Skin epidermis (tissue), 12 donors: ENCODE data around the gene NDC1.
"Not testable (repeated sequence)": the region's sequence is repeated elsewhere in the genome, so short reads cannot be mapped to it uniquely, and the experiment has no call there.

Experiments
- H3K27ac ChIP-seq, 21 experiments: fragments of 200-600 bp; sonication (generic) in 11 of 21; one replicate each; pipeline ENCODE4 v1.5.0; 2020; ENCODE audit warnings: mild to moderate bottlenecking in 3 of 21, inconsistent platforms in 2 of 21, moderate library complexity in 2 of 21
- H3K4me3 ChIP-seq, 7 experiments: fragments of 200-600 bp; sonication (generic) in 2 of 7; one replicate each; pipeline ENCODE4 v1.5.0; 2020; ENCODE audit warnings: inconsistent platforms in 2 of 7, mild to moderate bottlenecking in 2 of 7, moderate library complexity in 1 of 7

The NDC1 gene

DNA sequence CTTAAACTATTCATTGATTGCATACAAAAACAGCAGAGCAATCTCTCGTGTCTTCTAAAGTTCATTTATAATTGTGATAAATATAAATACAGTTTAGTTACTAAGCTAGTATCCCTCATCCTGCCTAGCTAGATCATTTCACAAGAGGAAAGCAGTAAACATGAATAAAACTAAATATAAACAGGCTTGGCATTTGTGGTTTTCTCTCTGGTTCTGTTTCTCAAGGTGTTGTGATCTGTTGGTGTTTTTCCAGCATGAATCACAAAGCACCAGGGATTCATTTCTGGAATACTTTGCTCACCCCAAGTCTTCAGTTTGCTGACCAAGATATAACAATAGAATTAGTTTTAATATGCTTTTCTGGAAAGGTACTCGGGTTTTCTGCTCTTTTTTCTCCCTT lies 66.4 kb downstream of the NDC1 start:
- no peak overlapping the region for H3K27ac ChIP-seq
- H3K4me3 ChIP-seq = no peak overlapping the region

DNA sequence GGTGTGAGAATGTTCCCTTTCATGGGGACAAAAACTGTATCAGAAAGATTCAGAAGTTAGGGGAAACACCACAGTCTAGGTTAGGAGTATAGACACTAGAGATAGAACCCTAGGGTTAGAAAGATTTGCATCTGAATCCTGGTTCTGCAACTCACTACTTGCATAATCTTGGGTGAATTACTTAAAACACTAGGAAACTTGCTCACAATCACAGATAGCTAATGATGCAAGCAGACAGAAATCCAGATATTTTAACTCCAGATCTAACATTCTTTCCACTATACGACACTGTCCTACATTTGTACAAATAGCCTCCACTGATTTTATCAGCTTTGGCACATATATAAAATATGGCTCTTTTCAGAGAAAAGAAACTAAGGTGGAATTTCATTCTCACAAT lies 68.3 kb downstream of the NDC1 start:
- Histone ChIP-seq H3K4me3 (no peak overlapping the region), H3K27ac (no peak overlapping the region)

DNA sequence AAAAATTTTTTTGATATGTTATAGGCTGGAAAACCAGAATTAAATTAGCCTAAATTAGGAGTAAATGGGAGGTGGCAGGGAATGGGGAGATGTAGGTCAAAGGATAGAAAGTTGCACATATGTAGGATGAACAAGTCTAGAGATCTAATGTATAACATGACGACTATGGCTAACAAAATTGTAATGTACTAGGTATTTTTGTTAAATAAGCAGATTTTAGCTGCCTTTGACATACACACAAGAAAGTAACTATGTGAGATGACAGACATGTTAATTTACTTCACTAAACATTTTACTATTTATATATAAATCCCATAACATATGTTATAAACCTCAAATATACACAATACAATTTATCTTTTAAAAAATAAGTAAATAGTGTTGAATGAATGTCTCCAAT lies 68.9 kb downstream of the NDC1 start:
- H3K4me3 ChIP-seq = no peak overlapping the region

DNA sequence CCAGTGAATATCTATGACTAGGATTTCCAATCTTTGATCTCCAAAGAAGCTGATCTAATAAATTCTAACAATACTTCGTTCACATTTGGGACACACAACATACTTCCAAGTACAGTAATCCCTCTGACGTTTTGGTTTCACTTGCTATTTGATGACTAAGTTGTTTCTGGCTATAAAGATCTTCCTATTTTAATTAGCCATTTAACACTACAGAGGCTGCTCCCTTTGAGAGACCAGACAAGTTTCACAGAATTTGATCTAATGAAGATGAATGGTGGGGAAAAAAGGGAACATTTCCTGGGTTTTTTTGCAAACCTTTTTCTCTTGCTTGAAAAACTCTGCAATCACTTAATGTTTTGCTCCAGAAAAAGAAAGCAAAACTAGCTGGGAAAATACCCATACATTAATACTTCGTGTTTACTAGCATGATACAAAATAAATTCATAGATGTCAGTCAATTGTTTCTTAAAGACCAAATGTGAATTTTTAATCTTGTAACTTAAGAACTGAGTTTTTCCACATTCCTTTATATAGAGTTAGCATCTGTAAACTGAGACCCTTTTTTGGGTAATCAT lies 71.2 kb downstream of the NDC1 start:
- H3K27ac ChIP-seq = peak overlapping the region in 8 of 21 experiments; percentile 19 to 66 (median 38)
- H3K4me3 ChIP-seq = peak overlapping the region in 1 of 7 experiments; percentile 8

More for the DNA sequence above, 68.9 kb downstream of the NDC1 start:
- no peak overlapping the region for H3K27ac ChIP-seq

DNA sequence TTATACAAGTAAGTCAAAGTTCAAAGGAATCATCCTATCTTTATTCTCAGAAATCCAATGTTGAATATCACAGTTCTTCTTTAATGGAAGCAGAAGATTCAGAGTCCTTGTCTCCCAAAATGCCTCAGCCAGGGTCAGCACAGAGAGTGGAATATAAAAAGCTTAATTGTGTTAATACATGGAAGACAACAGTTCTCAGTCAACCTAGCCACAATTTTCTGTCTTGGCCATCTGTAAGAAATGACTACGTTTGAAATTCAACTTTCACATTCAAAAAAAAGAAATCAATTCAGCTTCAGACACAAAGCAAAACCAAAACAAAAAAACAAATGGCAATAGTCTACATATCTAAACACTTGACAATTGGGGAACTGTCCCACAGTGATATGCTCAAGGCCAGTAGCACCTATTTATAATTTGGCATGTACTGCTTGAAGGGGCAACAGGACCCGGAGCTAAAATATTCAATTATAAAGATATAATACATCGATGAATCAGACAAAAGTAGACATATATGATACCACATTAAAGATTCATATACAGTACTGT lies 71.8 kb downstream of the NDC1 start:
- Histone ChIP-seq H3K4me3 (no peak overlapping the region), H3K27ac (peak overlapping the region in 7 of 21 experiments; percentile 19 to 66 (median 46))

DNA sequence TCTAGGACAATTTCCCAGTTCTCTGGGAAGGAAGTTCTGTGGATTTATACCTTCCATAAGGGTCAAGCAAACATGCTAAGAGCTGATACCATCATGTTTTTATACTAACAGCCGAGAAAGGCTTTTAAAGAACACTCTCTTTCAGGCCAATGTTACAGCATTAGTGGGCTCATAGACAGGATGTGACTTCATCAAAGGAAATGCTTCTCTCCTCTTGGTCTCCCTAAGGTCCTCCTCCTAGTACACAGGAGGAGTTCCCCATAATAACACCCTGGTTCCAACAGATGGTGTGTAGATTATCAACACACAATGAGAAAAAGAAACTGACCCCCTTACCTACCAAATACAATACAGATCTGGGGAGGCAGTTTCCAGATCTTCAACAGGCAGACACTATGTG lies 72.4 kb downstream of the NDC1 start:
- Histone ChIP-seq H3K4me3 (no peak overlapping the region), H3K27ac (peak overlapping the region in 5 of 21 experiments; percentile 3 to 66 (median 55))

DNA sequence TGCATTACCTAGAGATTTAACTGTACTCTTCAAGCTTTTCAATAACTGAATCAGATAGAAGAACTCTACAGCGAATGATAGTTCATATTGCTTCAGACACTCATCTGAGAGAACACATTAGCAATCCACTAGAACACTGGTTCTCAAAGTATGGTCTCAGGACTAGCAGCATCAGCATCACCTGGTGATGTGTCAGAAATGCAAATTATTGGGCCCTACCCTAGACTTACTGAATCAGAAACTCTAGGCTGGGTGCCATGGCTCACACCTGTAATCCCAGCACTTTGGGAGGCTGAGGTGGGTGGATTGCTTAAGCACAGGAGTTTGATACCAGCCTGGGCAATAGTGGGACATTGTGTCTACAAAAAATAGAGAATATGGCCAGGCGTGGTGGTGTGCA lies 74.2 kb downstream of the NDC1 start:
- H3K4me3 ChIP-seq = no peak overlapping the region
- no peak overlapping the region for H3K27ac ChIP-seq

DNA sequence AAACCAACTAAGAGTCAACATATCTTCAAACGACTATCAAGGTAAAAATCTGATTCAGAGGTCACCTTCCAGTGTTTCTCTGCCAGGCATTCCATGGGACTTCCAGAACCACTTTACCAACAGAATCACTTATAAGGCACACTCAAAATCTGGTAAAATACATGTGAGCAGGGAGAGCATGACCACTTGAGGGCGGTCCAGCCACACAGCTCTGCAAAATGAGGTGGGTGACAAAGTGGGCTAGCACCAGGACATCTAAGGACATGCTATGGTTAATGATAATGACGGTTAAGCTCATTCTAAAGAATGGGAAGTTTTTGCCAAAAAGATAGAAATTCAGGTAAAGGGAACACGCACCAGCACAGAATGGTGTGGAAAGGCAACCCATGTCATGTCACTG lies 74.6 kb downstream of the NDC1 start:
- Histone ChIP-seq H3K27ac (no peak overlapping the region), H3K4me3 (no peak overlapping the region)

DNA sequence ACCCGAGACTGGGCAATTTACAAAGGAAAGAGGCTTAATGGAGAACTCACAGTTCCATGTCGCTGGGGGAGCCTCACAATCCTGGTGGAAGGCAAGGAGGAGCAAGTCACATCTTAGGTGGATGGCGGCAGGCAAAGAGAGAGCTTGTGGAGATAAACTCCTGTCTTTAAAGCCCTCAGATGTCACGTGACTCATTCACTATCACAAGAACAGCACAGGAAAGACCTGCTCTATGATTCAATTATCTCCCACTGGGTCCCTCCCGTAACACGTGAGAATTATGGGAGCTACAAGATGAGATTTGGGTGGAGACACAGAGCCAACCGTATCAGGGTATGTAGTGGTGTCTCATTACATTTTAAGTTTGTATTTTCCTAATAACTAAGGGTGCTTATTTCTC lies 77.6 kb downstream of the NDC1 start:
- not testable (repeated sequence) for H3K4me3 ChIP-seq, H3K27ac ChIP-seq

DNA sequence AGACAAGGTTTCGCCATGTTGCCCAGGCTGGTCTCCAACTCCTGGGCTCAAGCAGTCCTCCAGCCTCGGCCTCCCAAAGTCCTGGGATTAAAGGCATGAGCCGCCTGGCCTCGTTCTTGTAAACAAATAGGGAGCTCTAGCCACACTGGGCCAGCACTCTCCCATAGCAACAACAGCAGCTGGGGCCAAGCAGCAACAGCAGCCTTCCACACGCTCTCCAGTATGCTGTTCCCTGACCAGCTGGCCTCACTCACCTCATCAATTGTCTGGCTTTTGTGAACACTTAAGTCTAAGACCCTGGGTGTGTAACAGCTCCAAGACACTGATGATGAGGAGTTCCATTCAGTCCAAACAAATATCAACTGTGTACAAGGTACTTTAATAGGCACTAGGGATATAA lies 82.2 kb downstream of the NDC1 start:
- no peak overlapping the region for H3K4me3 ChIP-seq

DNA sequence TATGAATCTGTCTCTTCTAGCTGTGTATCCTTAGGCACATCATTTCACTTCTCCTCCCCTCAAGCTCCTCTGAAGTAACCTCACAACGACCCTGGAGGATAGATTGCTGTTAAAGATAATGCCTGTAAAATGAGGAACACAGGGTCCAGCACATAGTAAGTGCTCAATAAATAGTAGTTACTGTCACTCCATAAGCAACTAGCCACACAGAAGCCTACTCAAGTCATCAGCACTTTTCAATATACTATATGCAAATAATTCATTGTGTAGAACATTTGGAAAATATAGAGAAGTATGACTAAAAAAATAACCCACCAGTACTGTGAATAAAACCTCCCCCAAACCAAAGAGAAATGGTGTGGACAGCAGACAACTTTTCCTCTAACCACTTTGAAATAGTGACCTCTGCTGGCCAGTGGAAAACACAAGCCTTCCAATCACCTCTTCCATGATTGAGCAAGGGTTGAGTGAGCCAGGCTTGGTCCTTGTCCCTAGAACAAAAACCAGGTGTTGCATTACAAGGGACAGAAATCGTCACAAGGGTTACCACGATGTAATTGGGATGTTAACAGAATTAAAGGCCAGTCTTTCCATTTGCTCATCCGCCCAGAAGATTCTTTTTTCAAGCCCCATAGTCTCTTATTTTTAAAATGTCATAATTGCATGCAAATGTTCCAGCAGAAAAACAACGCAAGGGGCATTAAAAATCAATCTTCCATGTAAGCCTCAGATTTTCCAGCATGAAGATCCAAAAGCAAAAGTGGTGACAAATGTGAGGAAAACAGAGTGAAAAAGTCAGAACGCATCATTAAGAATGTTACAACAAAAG lies 83.4 kb downstream of the NDC1 start:
- H3K4me3 ChIP-seq = no peak overlapping the region
- H3K27ac ChIP-seq = no peak overlapping the region

More for the DNA sequence above, 82.2 kb downstream of the NDC1 start:
- no peak overlapping the region for H3K27ac ChIP-seq

DNA sequence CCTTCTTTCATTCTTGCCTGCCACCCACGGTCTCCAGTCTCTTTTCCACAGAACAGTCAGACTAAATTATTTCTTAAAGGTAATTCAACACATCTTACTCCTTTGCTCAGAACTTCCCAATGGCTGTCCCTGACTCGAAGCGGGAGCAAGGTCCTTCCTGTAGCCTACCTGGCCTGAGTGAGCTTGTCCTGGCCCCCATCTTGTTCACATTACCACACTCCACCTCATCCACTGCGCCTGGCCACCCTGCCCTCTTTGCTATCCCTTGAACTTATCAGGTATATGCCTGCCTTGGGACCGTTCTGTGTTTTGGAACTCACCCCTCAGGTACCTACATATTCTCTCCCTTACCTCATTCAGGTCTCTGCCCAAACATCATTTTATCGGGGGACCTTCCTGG lies 85.8 kb downstream of the NDC1 start:
- H3K27ac ChIP-seq = no peak overlapping the region
- no peak overlapping the region for H3K4me3 ChIP-seq

DNA sequence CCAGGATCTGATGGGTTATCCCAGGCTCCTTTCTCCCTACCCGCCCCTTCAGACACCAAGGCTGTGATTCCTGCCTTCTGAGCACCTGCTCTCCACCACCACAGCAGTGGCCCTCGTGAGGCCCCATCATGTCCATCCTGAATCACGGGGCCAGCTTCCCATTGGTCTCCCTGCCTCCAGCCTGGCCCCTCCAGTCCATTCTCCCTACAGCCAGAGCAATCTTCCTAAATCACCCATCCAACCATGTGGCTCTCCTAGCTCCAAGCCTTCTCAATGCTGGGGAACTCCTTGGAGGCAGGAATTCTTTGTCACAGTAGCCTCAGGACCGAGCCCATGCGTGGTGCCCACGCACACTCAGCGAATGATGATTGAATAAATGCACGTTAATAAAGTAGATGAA lies 90.3 kb downstream of the NDC1 start:
- Histone ChIP-seq H3K27ac (no peak overlapping the region), H3K4me3 (no peak overlapping the region)

DNA sequence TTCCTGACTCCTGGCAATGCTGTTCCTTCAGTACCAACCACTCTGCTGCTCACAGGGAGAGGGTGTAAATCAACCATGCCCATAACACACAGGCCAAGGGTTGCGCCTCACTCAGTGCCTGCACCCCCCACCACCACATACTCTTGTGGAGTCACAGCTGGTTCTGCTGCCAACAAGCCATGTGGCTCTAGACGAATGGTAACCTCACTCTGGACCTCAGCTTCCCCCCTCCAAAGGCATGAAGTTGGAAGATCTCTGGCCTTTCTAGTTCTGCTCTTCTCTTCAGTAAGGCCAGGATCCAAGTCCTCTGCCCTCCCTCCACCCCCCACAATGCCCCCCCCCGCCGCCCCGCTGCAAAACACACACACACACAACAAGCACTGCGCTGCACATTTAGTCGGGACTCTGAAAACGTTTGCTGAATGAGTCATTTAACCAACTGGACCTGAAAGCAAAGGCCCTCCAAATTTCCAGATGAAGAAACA lies 97.4 kb downstream of the NDC1 start:
- Histone ChIP-seq H3K4me3 (no peak overlapping the region), H3K27ac (peak overlapping the region in 5 of 21 experiments; percentile 7 to 73 (median 37))

DNA sequence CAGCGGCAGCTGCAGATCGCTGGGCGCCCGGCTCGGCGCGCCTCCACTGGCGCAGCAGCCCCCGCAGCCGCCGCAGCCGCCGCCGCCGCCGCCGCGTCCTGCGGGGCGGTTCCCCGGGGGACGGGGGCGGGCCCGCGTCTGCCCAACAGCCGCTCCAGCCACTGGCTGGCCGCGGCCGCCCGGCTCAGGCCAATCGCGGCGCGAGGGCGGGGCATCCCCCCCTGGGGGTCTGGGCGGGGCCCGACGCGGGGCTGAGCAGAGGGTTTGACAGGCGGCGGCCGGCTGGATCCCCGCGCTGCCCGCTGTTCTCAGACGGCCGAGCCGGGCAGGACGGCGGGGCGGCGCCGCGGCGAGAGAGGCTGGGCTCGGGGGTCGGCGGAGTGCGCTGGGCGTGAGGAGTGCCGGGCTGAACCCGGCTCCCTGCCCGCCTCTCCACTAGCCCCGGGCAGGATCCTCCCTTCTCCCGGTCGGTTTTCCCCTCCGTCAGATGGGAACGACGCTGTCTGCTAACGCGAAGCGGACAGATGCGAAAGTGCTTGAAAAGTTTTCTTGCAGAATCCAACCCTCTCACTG lies 98.9 kb downstream of the NDC1 start, which contains the start of gene GLIS1:
Gene GLIS1, minus strand, starts transcription at position 56 of the 573 bp plus-strand sequence. CDS start 1,100 bp downstream, outside the sequence.
- Histone ChIP-seq H3K27ac (peak within 1 kb of the TSS in 14 of 21 experiments; percentile 11 to 81 (median 60)), H3K4me3 (peak within 1 kb of the TSS; percentile 37 to 60 (median 49))

DNA sequence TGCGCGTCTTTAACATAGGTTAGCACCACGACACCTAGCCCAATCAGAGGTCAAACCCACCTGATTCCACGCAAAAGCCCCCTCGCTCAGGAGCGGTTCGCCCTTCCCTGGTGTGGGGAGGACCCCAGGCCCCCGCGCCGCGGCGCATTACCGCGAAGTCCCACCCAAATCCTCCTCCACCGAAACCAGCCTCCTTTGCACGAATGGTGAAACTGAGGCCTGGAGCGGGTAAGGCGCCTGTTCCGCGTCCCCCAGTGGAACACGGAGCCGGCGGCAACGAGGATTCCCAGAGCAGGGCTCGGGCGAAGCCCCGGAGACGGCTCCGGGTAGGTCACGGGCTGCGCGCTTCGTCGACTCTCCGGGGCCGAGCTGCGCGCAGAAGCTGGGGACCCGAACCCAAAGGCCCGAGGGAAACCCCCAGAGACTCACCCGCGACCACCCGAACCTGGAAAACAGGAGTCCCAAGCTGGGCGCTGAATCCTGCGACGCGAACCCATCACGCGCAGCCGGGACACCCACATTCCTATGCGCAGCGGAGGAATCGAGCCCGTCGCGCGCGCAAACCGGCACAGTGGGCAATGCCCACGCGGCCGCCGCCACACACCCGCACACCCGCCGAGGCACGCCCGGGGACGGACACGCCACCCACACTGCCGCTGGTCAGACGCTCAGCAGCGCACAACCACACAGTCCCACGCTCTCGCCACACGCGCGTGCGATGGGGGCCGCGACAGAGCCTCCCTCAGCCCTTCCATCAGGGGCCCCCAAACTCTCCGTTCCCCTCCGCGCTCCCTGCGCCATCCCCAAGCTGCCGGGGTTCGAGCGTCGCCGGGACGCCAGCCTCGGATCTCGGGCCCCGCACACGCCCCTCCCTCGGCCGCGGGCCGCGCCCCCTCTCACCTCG lies 99.6 kb downstream of the NDC1 start:
- H3K27ac ChIP-seq = peak overlapping the region in 12 of 21 experiments; percentile 8 to 81 (median 53)
- peak overlapping the region; percentile 37 to 60 (median 49) for H3K4me3 ChIP-seq

DNA sequence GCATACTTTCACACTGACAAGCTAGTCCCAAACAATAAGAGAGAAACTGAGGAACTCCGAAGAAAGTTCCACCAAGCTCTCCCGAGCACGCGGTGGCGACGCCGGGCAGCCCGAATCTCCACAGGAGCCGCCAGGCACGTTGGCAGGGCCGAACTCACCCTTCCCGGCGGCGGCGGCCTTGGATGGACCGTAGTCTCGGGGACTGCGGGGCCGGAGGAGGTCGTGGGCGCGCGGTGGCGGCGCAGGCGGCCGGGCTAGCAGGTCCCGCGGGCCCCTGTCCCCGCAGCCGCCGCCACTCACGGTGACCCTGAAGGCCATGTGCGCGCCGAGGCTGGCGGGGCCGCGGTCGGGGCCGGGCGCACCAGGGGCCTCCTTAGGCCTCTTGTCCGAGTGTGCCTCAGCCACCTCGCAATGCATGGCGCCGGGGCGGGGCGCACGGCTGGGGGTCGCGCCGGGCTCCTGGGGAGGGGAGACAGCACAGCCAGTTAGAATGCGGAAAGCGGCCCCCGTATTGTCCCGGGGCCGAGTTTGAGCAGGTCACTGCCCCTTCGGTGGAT lies 100.4 kb downstream of the NDC1 start:
- H3K27ac ChIP-seq = peak overlapping the region in 11 of 21 experiments; percentile 8 to 81 (median 55)
- peak overlapping the region; percentile 37 to 60 (median 49) for H3K4me3 ChIP-seq

DNA sequence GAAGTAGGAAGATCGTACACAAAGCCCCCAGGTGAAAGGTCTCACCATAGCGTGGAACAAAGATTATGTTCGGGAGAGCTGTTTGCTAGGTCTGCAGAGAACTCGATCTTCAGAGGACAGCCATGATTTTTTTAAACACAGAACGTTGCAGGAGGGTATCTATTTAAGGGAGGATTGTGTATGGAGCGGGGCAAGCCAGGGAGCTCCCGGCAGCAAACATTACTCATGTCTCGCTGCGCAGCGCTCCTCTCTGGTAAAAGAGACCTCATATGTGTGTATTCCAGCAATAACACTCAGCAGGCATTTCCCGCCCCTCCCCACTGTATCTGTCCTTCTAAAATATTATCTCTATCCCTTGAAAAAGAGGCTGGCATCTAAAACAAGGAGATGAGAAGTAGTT lies 101.8 kb downstream of the NDC1 start:
- Histone ChIP-seq H3K4me3 (no peak overlapping the region), H3K27ac (peak overlapping the region in 6 of 21 experiments; percentile 11 to 88 (median 37))

DNA sequence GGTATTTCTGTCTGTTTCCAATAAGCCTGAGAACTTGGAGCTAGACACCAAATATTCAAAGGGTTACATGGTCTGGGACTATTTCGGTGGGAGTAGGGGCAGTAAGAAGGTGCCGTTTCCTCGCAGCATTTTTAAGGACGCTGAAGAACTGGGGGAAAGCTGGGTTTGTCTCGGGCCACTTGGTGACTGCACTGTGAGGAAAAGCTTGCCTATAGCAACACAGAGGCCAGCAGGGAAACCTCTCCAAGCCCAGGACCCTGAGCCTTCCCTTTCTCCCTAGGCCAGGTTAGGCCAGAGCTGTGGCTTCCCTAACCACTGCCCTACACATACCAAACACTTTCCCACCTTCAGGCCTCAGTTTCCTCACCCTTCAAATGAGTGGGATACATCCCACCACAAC lies 102.4 kb downstream of the NDC1 start:
- peak overlapping the region in 7 of 21 experiments; percentile 0 to 88 (median 39) for H3K27ac ChIP-seq
- H3K4me3 ChIP-seq = no peak overlapping the region
